Skeletal muscle tissue (tissue), 4 donors: ENCODE data around the gene FRY. TPM values are rescaled to one million over a fixed set of nuclear protein-coding genes. Genes with fewer than 3 reads are reported as not detected.
A peak's percentile ranks its signal among the peaks of the same experiment; 100 is the strongest.
"Not testable (repeated sequence)": the region's sequence is repeated elsewhere in the genome, so short reads cannot be mapped to it uniquely, and the experiment has no call there.

Source experiments
- H3K27ac ChIP-seq: one replicate; pipeline ENCODE4 v1.7.0; 2013; ENCODE audit warnings: mild to moderate bottlenecking, low read depth, low read length, inconsistent platforms
- H3K27me3 ChIP-seq, 3 donors: one replicate each; pipeline ENCODE4 v1.7.0; 2013; ENCODE audit warnings: low read length in 3 of 3; ENCODE audit not compliant: control insufficient read depth in 3 of 3, insufficient read depth in 3 of 3
- H3K36me3 ChIP-seq, 3 donors: one replicate each; pipeline ENCODE4 v1.7.0; 2013; ENCODE audit warnings: low read length in 3 of 3; ENCODE audit not compliant: control insufficient read depth in 3 of 3, insufficient read depth in 3 of 3
- H3K4me1 ChIP-seq, 3 donors: one replicate each; pipeline ENCODE4 v1.7.0; 2013; ENCODE audit warnings: low read length in 3 of 3, mild to moderate bottlenecking in 3 of 3; ENCODE audit not compliant: control insufficient read depth in 3 of 3, insufficient read depth in 3 of 3
- H3K4me3 ChIP-seq, 3 donors: one replicate each; pipeline ENCODE4 v1.7.0; 2013; ENCODE audit warnings: low read length in 3 of 3
- H3K9ac ChIP-seq, 3 donors: one replicate each; pipeline ENCODE4 v1.7.0; 2013; ENCODE audit warnings: low read length in 3 of 3, mild to moderate bottlenecking in 3 of 3, moderate library complexity in 2 of 3, low read depth in 1 of 3
- H3K9me3 ChIP-seq, 3 donors: one replicate each; pipeline ENCODE4 v1.7.0; 2013; ENCODE audit warnings: low read length in 3 of 3; ENCODE audit not compliant: control insufficient read depth in 3 of 3
- total RNA-seq: library from RNA; depleted of rRNA; stranded (reverse); fragments of >200 nt; gene quantifications from one replicate; pipeline ENCODE4 v1.2.3, GENCODE V29; 2014
- donor health status: Osteomylitis.

The FRY gene
- total RNA-seq, 1 donor from 2014 or later = 59.0 TPM

- H3K27me3 ChIP-seq = no peaks in the 10 kb centered on the region
- H3K27ac ChIP-seq = no peak overlapping the region
- H3K36me3 ChIP-seq = no peaks in the 10 kb centered on the region
- no peak overlapping the region for H3K9ac ChIP-seq
- H3K4me1 ChIP-seq = peaks cover 3 to 14% (median 9%) of the 10 kb centered on the region in 3 donors
- H3K9me3 ChIP-seq = no peaks in the 10 kb centered on the region
- H3K4me3 ChIP-seq = no peak overlapping the region
These were observed 14.6 kb downstream of the FRY start for GRCh38 chr13:32045982-32046785.

GRCh38 chr13:32047088-32047487 lies 15.5 kb downstream of the FRY start:
- Histone ChIP-seq H3K27me3 (no peaks in the 10 kb centered on the region), H3K4me1 (peaks cover 3 to 14% (median 9%) of the 10 kb centered on the region in 3 donors), H3K9me3 (no peaks in the 10 kb centered on the region), H3K9ac (no peak overlapping the region), H3K4me3 (no peak overlapping the region), H3K27ac (no peak overlapping the region), H3K36me3 (no peaks in the 10 kb centered on the region)

- Histone ChIP-seq H3K4me3 (no peak overlapping the region), H3K4me1 (peaks cover 3 to 14% (median 9%) of the 10 kb centered on the region in 3 donors)
These were observed 16.2 kb downstream of the FRY start for GRCh38 chr13:32047793-32048192.

GRCh38 chr13:32048816-32049215 lies 17.2 kb downstream of the FRY start:
- H3K4me3 ChIP-seq = peak overlapping the region in 1 of 3 donors; percentile 9
- no peaks in the 10 kb centered on the region for H3K9me3 ChIP-seq
- no peaks in the 10 kb centered on the region for H3K36me3 ChIP-seq
- peaks cover 3 to 14% (median 9%) of the 10 kb centered on the region in 3 donors for H3K4me1 ChIP-seq
- H3K27me3 ChIP-seq = no peaks in the 10 kb centered on the region
- H3K9ac ChIP-seq = no peak overlapping the region
- H3K27ac ChIP-seq = no peak overlapping the region

More at GRCh38 chr13:32047793-32048192, 16.2 kb downstream of the FRY start:
- H3K9ac ChIP-seq = no peak overlapping the region
- H3K27me3 ChIP-seq = no peaks in the 10 kb centered on the region
- no peaks in the 10 kb centered on the region for H3K36me3 ChIP-seq
- no peaks in the 10 kb centered on the region for H3K9me3 ChIP-seq
- no peak overlapping the region for H3K27ac ChIP-seq

- no peak overlapping the region for H3K9ac ChIP-seq
- H3K27ac ChIP-seq = no peak overlapping the region
- no peak overlapping the region for H3K4me3 ChIP-seq
- H3K9me3 ChIP-seq = no peaks in the 10 kb centered on the region
- peaks cover 3 to 14% (median 9%) of the 10 kb centered on the region in 3 donors for H3K4me1 ChIP-seq
- no peaks in the 10 kb centered on the region for H3K27me3 ChIP-seq
- H3K36me3 ChIP-seq = no peaks in the 10 kb centered on the region
These were observed 19.6 kb downstream of the FRY start for GRCh38 chr13:32051156-32051555.

- no peak overlapping the region for H3K27ac ChIP-seq
- H3K4me3 ChIP-seq = no peak overlapping the region
- no peak overlapping the region for H3K9ac ChIP-seq
- H3K9me3 ChIP-seq = no peaks in the 10 kb centered on the region
- no peaks in the 10 kb centered on the region for H3K36me3 ChIP-seq
- no peaks in the 10 kb centered on the region for H3K27me3 ChIP-seq
- peaks cover 11 to 15% (median 13%) of the 10 kb centered on the region in 3 donors for H3K4me1 ChIP-seq
These were observed 24.7 kb downstream of the FRY start for GRCh38 chr13:32056316-32056715.

GRCh38 chr13:32057325-32057724 lies 25.8 kb downstream of the FRY start:
- H3K4me1 ChIP-seq = peaks cover 11 to 15% (median 13%) of the 10 kb centered on the region in 3 donors
- not testable (repeated sequence) for H3K4me3 ChIP-seq, H3K36me3 ChIP-seq, H3K27me3 ChIP-seq, H3K9ac ChIP-seq, H3K27ac ChIP-seq, H3K9me3 ChIP-seq

GRCh38 chr13:32059511-32059984 lies 28.0 kb downstream of the FRY start:
- Histone ChIP-seq H3K9me3 (no peaks in the 10 kb centered on the region), H3K4me3 (no peak overlapping the region), H3K27me3 (no peaks in the 10 kb centered on the region), H3K9ac (peak overlapping the region in 1 of 3 donors; percentile 11), H3K4me1 (peaks cover 24 to 27% (median 25%) of the 10 kb centered on the region in 3 donors), H3K27ac (peak overlapping the region; percentile 87), H3K36me3 (no peaks in the 10 kb centered on the region)

GRCh38 chr13:32060401-32060878 lies 28.9 kb downstream of the FRY start:
- peak overlapping the region; percentile 61 to 77 (median 71) for H3K4me3 ChIP-seq
- no peaks in the 10 kb centered on the region for H3K36me3 ChIP-seq
- H3K4me1 ChIP-seq = peaks cover 24 to 27% (median 25%) of the 10 kb centered on the region in 3 donors
- H3K27me3 ChIP-seq = no peaks in the 10 kb centered on the region
- H3K9me3 ChIP-seq = no peaks in the 10 kb centered on the region
- H3K27ac ChIP-seq = peak overlapping the region; percentile 87
- H3K9ac ChIP-seq = peak overlapping the region; percentile 61 to 85 (median 79)

- Histone ChIP-seq H3K9ac (peak overlapping the region in 2 of 3 donors; percentile 51 to 55), H3K4me1 (peaks cover 25 to 34% (median 26%) of the 10 kb centered on the region in 3 donors), H3K9me3 (no peaks in the 10 kb centered on the region), H3K36me3 (no peaks in the 10 kb centered on the region), H3K4me3 (no peak overlapping the region), H3K27ac (no peak overlapping the region), H3K27me3 (no peaks in the 10 kb centered on the region)
These were observed 32.2 kb downstream of the FRY start for GRCh38 chr13:32063619-32064233.
